ENCODE measurements around the gene POU2AF1.

The POU2AF1 gene

GRCh38 chr11:111310088-111310487 lies 69.0 kb downstream of the POU2AF1 start:
- peak; percentile 75 to 88 for DNase-seq

GRCh38 chr11:111309215-111309915 lies 69.7 kb downstream of the POU2AF1 start:
- peak in 1 of 2 experiments; percentile 11 for DNase-seq

- DNase-seq = peak; percentile 96 to 97
These were observed 70.9 kb downstream of the POU2AF1 start for GRCh38 chr11:111308140-111308539.

- DNase-seq = peak; percentile 29 to 59
These were observed 71.5 kb downstream of the POU2AF1 start for GRCh38 chr11:111307472-111308108.

- DNase-seq = no peak
These were observed 72.8 kb downstream of the POU2AF1 start for GRCh38 chr11:111306321-111306720.

- DNase-seq = no peak
These were observed 73.2 kb downstream of the POU2AF1 start for GRCh38 chr11:111305876-111306275.

- peak; percentile 54 to 62 for DNase-seq
These were observed 73.8 kb downstream of the POU2AF1 start for GRCh38 chr11:111305162-111305802.

GRCh38 chr11:111303461-111303860 lies 75.6 kb downstream of the POU2AF1 start:
- peak; percentile 66 to 82 for DNase-seq

- DNase-seq = peak; percentile 29 to 65
These were observed 76.8 kb downstream of the POU2AF1 start for GRCh38 chr11:111302298-111302697.

All from SHP77 (cell line).